ENCODE data around the gene RHBDF2. TPM values are rescaled to one million over a fixed set of nuclear protein-coding genes. Genes with fewer than 3 reads are reported as not detected.

RHBDF2 gene
- total RNA-seq, 2 donors from 2014 or later = 11.6 to 12.8 TPM

DNA sequence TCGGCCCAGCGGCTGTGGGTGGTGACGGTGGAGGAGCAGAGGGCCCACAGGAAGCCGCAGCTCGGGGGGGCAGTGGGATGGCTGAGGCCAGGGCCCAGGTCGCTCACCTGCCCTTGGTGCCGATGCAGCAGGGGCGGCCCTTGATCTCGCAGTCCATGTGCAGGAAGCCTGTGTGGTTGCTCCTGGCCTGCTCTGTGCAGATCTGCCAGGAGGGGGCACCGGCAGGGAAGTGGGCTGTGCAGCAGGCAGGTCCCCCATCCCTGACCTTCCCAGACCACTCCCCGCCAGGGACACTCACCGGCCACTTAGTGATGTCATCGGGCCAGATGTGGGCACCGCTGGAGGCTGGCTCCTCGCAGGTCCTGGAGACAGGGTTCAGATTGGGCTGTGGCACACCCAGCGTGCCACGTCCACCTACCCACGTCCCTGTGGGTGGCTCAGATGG, 27.7 kb downstream of the RHBDF2 start:
- ATAC-seq = peak; percentile 46
- DNase-seq = no peak
- intact Hi-C loops (cut with DNase I, micrococcal nuclease) = no loop called here

DNA sequence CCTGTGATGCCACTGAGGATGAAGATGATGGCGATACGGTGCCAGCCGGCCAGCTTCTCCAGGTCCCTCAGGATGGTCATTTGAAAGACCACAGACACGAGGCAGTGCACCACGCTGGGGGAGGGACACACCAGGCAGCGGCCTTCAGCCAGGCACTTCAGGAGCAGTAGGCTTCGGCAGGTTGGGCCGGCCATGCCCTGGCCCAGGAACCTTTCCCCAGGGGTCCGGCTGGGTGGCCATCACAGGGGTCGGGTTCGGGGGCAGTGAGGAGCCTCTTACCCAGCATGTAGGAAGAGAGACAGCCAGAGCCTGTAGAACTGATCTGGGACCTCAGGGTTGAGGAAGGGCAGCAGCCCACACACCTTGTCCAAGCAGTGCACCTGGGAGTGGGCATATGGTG, 28.5 kb downstream of the RHBDF2 start:
- ATAC-seq (no peak), DNase-seq (no peak)
- intact Hi-C loops (cut with DNase I, micrococcal nuclease) = no loop called here

DNA sequence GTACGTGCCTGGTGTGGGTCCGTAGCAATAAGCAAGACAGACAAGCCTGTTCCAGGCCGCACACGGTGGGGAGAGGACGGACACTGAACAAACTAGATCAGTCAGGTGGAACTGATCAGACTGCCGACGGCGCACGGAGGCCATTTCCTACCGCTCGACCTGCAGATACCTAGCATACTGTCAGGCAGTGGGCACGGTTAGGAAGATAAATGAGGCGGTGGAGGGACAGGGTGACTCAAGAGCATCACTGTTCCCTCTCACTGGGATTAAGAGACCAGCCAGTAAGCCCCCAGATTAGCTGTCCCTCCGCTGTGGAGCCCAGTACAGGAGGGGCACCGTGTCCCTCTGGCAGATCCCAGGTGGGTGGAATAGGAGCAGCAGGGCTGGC, 29.0 kb downstream of the RHBDF2 start:
- DNase-seq = no peak
- intact Hi-C loops (cut with DNase I, micrococcal nuclease) = no loop called here

DNA sequence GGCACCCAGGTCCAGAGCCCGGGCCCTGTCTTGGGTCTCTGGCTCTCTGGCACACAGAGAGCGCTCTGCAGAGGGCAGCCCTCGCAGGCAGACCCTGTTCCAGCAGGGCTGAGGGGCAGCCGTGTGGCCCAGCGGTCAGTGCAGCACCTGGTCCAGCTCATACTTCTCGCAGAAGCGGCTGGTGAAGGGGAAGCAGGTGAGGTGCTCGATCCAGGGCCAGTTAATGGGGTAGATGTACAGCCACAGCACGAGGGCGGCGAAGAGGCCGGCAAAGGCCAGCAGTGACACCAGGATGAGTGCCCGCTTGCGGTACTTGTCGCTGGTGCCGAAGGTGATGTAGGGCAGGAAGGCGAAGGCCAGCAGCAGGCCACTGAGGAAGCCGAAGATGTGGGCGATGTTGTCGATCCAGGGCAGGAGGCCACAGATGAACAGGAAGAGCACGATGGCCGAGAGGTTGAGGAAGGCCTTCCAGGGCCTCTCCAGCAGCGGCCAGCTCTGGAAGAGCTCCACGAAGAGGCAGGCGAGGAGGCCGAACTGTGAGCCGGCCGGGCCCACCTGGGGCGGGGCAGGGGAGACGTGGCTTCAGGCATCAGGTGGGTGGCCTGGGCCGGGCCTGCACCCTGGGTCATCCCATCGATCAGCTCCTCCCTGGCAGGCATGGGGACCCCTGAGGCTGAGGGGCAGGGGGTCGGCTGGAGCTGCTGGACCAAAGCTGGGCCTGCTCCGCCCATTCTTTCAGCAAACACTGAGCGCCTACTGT, 29.5 kb downstream of the RHBDF2 start:
- intact Hi-C loops (cut with DNase I, micrococcal nuclease) = no loop called here
- DNase-seq (no peak), ATAC-seq (no peak)

More for the DNA sequence above, 29.0 kb downstream of the RHBDF2 start:
- ATAC-seq = no peak

DNA sequence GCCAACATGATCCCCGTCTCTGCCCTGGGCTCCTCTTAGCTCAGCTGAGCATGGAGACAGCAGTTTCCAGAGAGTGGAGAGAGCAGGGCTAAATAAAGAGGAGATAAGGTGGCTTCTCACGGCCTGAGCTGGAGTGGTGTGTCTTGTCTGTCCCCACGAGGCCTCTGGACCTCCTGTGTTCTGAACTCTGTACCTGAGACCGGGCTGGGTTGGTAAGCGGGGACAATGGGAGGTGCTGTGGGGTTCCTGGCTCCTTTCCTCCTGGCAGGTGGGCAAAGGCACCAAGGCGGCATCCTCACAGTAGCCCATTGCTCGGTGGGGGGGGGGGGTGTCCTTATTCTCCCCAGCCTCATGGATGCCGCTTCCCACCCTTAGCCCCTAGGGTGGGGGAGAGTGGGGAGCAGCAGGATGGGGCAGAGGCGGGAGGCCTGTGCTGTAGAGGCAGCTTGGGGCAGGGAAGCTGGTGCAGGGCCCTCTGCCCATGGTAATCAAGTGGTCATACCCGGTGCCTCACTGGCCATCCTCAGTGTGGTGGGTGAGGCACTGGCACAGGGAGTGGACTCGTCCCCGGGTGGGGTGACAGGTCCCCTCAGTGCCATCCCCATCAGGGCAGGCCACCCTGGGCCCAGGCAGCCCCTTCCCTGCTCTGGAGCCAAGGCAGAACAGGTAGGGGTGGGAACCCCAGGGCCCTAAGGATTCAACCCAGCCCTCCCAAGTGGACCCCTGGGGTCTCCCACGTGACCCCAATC, 31.1 kb downstream of the RHBDF2 start:
- no peak for DNase-seq

DNA sequence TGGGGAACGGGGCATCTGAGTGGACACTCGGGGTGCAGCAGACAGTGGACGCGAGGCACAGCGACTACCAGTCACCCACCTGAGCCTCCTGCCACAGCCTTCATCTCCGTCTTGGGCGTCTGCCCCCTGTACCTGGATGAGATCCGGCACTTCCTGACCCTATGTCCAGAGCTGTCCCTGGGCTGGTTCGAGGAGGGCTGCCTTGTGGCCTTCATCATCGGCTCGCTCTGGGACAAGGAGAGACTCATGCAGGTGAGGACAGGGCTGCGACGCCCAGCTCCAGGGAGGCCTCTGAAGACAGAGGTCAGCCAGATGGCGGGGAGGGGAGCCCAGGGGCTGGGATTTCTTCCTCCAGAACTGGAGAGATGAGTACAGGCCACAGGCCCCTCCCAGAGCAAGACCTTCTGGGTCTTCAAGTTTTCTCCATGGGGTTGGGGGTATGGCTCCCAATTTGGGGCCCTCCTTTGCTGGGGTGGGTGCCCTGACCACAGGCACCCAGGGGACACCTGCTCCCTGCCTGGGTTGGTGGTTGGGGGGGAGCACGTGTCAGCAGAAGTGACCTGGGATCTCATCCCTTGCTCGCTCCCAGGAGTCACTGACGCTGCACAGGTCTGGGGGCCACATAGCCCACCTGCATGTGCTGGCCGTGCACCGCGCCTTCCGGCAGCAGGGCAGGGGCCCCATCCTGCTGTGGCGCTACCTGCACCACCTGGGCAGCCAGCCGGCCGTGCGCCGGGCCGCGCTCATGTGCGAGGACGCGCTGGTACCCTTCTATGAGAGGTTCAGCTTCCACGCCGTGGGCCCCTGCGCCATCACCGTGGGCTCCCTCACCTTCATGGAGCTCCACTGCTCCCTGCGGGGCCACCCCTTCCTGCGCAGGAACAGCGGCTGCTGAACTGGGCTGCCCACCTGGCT, 31.9 kb downstream of the RHBDF2 start:
- intact Hi-C loops (cut with DNase I, micrococcal nuclease) = loop anchor here (5.0 kb wide), 1 partner anchor 38 kb away; no protein-coding TSS in a partner anchor
- ATAC-seq (no peak), DNase-seq (no peak)

More for the DNA sequence above, 31.1 kb downstream of the RHBDF2 start:
- intact Hi-C loops (cut with DNase I, micrococcal nuclease) = loop anchor here (5.0 kb wide), 1 partner anchor 37 kb away; no protein-coding TSS in a partner anchor
- ATAC-seq = no peak

DNA sequence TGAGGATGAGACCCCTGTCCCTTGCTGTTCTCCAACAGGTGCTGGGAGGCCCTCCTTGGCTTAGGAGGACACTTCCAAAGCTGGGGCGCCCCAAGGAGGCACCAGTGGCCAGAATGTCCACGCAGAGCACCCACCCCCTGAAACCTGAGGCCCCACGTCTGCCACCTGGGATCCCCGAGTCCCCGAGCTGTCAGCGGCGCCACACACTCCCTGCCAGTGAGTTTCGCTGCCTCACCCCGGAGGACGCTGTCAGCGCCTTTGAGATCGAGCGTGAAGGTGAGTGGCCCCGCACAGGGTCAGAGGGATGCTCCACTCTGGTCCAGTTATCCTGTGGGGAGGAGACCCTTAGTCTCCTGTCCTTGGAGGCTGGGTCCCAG, 32.6 kb downstream of the RHBDF2 start:
- DNase-seq (no peak), ATAC-seq (no peak)
- intact Hi-C loops (cut with DNase I, micrococcal nuclease) = loop anchor here (5.0 kb wide), 1 partner anchor 39 kb away; no protein-coding TSS in a partner anchor

DNA sequence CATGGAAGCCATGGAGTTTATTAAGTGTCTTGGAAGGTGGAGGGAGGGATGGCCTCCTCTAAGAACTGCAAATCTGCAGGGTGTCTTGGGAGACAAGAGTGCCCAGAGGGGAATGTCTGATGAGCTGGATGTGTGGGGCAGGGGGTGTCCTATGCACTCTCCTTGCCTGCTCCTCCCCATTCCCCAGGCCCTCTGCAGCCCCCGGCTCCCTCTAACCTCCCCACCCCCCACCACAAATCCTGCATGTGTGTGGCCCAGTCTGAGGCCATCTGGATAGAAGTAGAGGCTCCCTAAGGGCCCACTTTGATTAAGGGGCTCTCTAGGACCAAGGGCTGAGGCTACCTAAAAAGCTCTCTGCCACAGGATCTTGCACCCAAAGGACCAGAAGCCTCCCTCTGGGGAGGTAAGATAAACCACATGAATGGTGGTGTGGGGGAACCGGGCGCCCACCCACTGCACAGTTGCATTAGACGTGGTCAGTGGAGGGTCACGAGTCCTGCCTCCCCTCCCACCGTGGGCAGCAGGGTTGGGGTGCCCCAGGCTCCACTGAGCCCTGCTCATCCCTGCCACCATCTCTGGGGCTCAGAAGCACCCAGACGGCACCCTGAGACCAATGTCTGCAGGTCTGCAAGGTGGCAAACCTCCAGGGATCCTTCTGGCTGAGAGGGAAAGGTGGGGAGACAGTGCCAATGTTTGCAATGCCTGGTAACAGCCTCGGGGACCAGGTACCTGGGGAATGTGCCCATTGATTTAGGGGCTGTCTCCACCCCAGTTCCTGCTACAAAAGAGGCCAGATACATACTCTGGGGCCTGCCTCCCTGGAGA, 33.2 kb downstream of the RHBDF2 start:
- intact Hi-C loops (cut with DNase I, micrococcal nuclease) = loop anchor here (5.0 kb wide), 1 partner anchor 39 kb away; no protein-coding TSS in a partner anchor
- DNase-seq (no peak), ATAC-seq (no peak)

DNA sequence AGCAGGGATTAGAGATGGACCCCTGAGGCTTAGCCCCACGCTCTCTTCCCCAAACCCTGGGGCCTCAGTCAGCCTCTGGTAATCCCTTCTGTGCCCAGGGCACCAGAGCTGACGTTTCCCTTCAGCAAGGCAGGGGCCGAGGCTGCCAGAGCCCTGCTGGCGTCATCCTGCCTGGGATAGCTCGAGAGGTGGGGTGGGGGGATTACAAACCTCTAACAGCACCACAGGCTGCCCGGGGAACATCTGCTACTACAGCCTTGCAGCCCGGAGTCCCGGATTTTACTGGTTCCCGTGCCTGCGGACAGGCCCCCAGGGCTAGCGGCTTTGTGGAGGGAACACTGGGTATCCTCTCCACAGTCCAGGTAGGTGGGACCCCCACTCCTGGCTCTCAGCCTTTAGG, 33.9 kb downstream of the RHBDF2 start, which contains the start of gene AANAT:
AANAT (plus strand) TSS at position 238 of the 400 bp plus-strand sequence. CDS start 1,144 bp downstream, outside the sequence.
- ATAC-seq (no peak), DNase-seq (no peak)
- intact Hi-C loops (cut with DNase I, micrococcal nuclease) = loop anchor here (5.0 kb wide), 1 partner anchor 40 kb away; no protein-coding TSS in a partner anchor

DNA sequence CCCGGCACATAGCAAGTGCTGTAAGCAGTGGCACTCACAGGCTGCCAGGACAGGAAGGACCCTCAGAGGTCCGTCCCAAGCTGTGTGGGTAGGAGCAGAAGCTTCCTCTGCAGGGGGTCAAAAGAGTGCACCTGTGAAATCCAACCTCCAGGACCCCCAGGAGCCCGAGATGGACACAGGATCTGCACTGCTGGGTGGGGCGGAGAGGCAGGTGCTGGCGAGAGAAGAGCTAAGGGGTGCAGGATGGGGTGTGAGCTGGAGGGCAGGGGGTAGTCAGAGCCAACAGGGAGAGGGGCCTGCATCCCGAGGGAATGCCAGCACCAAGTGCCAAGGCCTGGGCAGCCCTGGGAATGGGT, 34.5 kb downstream of the RHBDF2 start:
- intact Hi-C loops (cut with DNase I, micrococcal nuclease) = loop anchor here (5.0 kb wide), 1 partner anchor 41 kb away; no protein-coding TSS in a partner anchor
- DNase-seq (no peak), ATAC-seq (no peak)

DNA sequence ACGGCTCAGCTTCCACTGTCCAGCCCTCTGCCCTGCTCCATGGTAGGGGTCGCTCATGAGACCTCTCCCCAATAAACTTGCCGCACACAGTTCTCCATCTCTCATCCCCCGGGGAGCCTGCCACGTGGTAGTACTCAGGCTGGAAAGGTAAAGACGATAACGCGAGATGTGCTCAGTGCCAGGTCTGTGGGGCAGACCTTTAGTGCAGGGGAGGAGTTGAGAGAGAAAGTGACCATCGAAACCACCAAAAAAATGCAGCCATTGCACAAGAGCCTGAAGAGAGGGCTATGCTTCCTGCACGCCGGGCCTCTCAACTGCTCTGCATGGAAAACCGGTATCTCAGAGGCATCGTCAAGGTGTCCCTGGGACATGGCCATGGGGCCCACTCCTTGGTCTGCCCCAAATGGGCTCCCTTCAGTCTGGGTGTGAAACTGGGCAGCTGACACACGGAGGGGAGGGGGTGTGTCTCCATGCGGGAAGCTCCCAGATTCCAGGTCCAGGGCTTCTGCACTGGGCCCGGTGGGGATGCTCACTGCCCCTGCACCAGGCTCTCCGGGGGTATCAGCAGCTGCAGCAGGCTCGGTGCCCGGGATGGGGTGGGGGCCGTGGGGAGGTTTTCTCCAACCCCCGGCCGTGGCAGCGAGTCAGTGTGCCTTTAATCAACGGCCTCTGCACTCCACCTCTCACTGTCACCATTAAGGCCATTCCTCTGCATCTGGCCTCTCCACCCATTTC, 38.5 kb downstream of the RHBDF2 start:
- DNase-seq (no peak), ATAC-seq (no peak)
- intact Hi-C loops (cut with DNase I, micrococcal nuclease) = no loop called here

DNA sequence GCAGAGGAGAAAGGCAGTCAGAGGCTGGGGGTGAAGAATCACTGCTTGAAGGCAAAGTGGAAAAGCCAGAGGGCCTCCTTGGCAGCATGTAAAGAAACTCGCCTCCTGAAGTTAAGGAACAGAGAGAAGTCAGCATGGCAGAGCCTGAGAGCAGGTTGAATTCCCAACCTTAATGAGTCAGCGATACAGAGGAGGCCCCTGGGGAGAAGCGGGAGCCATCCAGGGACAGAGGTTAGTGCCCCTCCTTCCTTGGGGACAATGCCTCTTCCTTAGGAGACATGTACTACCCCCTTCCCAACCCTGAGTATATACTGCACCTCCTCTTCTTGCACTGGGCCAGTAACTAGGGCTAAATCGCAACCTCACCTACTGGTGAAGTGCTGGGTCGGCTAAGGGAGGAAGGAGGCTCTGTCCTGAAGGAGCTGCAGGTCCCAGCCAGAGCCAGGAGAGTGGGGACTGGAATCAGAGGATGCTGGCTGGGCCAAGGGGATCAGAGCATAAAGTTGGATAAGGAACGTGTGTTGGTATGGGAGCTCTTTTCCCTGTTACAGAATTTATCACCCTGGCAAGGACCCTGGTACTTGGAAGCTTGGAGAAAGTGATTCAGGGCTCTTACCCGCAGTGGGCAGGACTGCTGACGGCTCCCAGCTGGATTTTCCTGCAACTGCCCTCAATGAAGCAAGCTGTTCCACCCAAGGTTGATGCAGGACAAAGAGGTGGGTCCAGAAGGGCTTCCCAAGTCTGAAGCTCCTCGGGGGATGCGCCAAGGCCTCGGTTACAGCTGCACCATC, 39.3 kb downstream of the RHBDF2 start:
- ATAC-seq = no peak

DNA sequence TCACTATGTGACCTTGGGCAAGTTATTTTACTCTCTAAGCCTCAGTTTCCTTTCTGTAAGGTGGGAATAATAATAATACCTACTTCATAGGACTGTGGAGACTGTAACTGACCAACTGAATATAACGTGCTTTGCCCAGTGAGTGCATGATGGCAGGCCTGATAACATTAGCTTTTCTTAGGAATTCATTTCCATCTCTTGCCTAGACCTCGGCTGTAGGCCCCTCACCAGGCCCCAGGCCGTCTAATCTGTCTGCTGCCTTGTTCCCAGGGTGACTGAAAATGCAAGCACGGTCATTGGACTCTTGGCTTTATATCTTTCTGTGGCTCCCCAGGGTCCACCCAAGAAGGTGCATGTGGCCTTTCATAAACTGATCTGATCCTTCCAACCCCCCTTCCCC, 41.5 kb downstream of the RHBDF2 start:
- ATAC-seq (no peak), DNase-seq (no peak)
- intact Hi-C loops (cut with DNase I, micrococcal nuclease) = no loop called here

More for the DNA sequence above, 39.3 kb downstream of the RHBDF2 start:
- DNase-seq = no peak
- intact Hi-C loops (cut with DNase I, micrococcal nuclease) = no loop called here

DNA sequence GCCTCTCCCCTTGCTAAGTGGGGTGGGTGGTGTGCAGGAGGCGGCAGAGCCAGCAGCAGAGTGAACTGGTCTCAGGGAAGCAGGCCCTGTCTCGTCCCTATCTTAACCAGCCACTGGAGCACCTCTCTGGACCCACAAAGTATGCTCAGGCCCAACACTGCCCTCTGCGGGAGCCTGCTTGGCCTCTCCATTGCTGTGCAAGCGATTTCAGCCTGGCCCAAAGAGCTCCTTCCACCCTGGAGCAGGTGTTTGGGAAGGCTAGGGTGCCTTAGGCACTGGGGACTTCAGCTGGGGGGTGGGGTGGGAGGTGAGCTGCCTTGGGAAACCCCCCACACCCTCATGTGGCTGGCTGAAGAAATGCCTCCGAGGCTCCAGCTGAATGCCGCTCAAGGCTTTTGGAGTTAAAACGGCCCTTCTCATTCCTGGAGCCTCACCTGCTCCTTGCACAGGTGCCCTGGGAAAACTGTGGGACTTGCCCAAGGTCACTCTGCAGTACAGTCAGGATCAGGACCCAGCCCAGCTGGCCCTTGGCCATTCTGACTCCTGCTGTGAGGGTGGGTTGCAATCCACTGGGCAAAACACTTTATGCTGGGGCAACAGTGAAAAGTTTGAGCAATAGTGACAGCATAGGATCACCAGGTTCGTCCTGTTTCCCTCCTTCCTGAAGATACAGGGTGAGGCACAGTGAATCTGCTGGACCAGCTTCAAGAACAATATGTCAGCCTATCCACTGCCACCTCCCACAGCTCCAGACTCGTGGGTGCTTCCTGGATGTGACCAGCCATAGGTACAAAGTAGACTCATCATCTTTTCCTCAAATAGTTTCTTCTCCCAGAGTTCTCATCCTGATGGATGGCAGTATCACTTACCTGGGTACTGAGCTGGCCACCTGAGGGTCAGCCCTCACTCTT, 42.4 kb downstream of the RHBDF2 start:
- DNase-seq (peak in 1 of 2 donors; percentile 72), ATAC-seq (peak; percentile 87)
- intact Hi-C loops (cut with DNase I, micrococcal nuclease) = no loop called here

DNA sequence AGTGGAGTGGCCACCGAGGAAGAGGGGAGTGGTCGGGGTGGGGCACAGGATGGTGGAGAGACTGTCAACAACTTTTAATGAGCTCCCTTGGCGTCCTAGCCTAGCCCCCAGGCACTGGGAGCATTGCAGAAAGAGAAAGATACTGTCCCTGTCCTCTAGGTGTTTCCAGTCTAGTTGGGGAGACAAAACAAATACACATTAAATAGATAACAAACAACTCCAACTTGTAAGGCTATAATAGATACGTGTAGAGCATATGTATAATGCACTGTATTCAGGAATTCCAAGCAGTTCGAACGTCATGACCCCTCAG, 47.8 kb downstream of the RHBDF2 start:
- DNase-seq = no peak
- ATAC-seq = no peak
- intact Hi-C loops (cut with DNase I, micrococcal nuclease) = no loop called here
